Activated naive CD4-positive, alpha-beta T cell treated with anti-CD3 and anti-CD28 coated beads, Interleukin-2, amount 50 U/mL, for 16 hours (primary cell): ENCODE measurements around the gene EDC3.
"Not testable (repeated sequence)": the region's sequence is repeated elsewhere in the genome, so short reads cannot be mapped to it uniquely, and the experiment has no call there.

Experiments
- DNase-seq: peaks from one replicate; pipeline ENCODE4 v3.0.0-alpha.2; 2020

The EDC3 gene

GRCh38 chr15:74709892-74710291 lies 14.1 kb upstream of the EDC3 start:
- DNase-seq, result no peak

- DNase-seq, result no peak
Observed at GRCh38 chr15:74709011-74709410, 13.2 kb upstream of the EDC3 start.

GRCh38 chr15:74696808-74697207 lies 984 bp upstream of the EDC3 start:
- DNase-seq, result no peak

GRCh38 chr15:74696398-74696729 lies 540 bp upstream of the EDC3 start:
- no peak for DNase-seq

GRCh38 chr15:74692327-74692726 lies 3.5 kb downstream of the EDC3 start:
- DNase-seq, result no peak

GRCh38 chr15:74683758-74684157 lies 12.1 kb downstream of the EDC3 start:
- DNase-seq, result no peak

GRCh38 chr15:74682954-74683353 lies 12.9 kb downstream of the EDC3 start:
- no peak for DNase-seq

- DNase-seq, result no peak
Observed at GRCh38 chr15:74680456-74680855, 15.4 kb downstream of the EDC3 start.

GRCh38 chr15:74676801-74677200 lies 19.0 kb downstream of the EDC3 start:
- DNase-seq, result no peak

GRCh38 chr15:74674161-74674560 lies 21.7 kb downstream of the EDC3 start:
- DNase-seq, result no peak

GRCh38 chr15:74669627-74670026 lies 26.2 kb downstream of the EDC3 start:
- no peak for DNase-seq

GRCh38 chr15:74667975-74668374 lies 27.8 kb downstream of the EDC3 start:
- DNase-seq, result no peak

GRCh38 chr15:74664670-74665069 lies 31.2 kb downstream of the EDC3 start:
- no peak for DNase-seq

- no peak for DNase-seq
Observed at GRCh38 chr15:74664028-74664616, 31.7 kb downstream of the EDC3 start.

GRCh38 chr15:74663303-74664027 lies 32.4 kb downstream of the EDC3 start:
- DNase-seq, result no peak

GRCh38 chr15:74662064-74662860 lies 33.6 kb downstream of the EDC3 start:
- no peak for DNase-seq

- DNase-seq, result not testable (repeated sequence)
Observed at GRCh38 chr15:74661280-74661679, 34.5 kb downstream of the EDC3 start.

- no peak for DNase-seq
Observed at GRCh38 chr15:74657846-74658245, 38.0 kb downstream of the EDC3 start.

GRCh38 chr15:74656935-74657535 lies 38.8 kb downstream of the EDC3 start:
- no peak for DNase-seq

GRCh38 chr15:74655424-74655823 lies 40.4 kb downstream of the EDC3 start:
- no peak for DNase-seq

GRCh38 chr15:74653426-74654102 lies 42.3 kb downstream of the EDC3 start:
- DNase-seq, result no peak

- no peak for DNase-seq
Observed at GRCh38 chr15:74651242-74651741, 44.5 kb downstream of the EDC3 start.
